HEK293 (cell line): ENCODE data around the gene C1orf185.
A peak's percentile ranks its signal among the peaks of the same experiment; 100 is the strongest.

Experiments
- CTCF ChIA-PET: fragments of 350-600 bp; formaldehyde crosslinking; extraction: SDS; loops from one replicate; lab custom pipeline; 2021; ENCODE audit warnings: antibody characterized with exemption; lab: Yijun Ruan, JAX
- POLR2A ChIA-PET: fragments of 300-600 bp; formaldehyde crosslinking; extraction: SDS; loops from one replicate; lab custom pipeline; 2020; ENCODE audit warnings: antibody characterized with exemption, inconsistent platforms; lab: Yijun Ruan, JAX
- H3K27ac ChIP-seq: fragments of 200-500 bp; sonication (Bioruptor generic); 2 replicates; pipeline ENCODE4 v1.5.1; 2014; ENCODE audit warnings: low read depth, low read length, control low read depth, inconsistent platforms; ENCODE audit errors: extremely low read depth
- H3K36me3 ChIP-seq, 2 experiments: fragments of 200-500 bp in 1 of 2; sonication (Bioruptor generic) in 1 of 2; 1 replicate in 1 of 2; 2 replicates in 1 of 2; pipeline ENCODE4 v1.5.1; 2014 to 2017; ENCODE audit warnings: inconsistent platforms in 2 of 2, low read length in 2 of 2; ENCODE audit not compliant: control insufficient read depth in 2 of 2, insufficient read depth in 1 of 2
- H3K4me1 ChIP-seq: fragments of 200-500 bp; sonication (Bioruptor generic); 2 replicates; pipeline ENCODE4 v1.5.1; 2014; ENCODE audit warnings: mild to moderate bottlenecking, low read length, inconsistent platforms; ENCODE audit not compliant: control insufficient read depth, insufficient read depth
- H3K4me3 ChIP-seq: 2 replicates; pipeline ENCODE4 v1.5.1; 2011; ENCODE audit warnings: low read depth, mild to moderate bottlenecking, control low read depth, low read length, moderate library complexity
- H3K9me3 ChIP-seq: fragments of 200-500 bp; sonication (Bioruptor generic); 2 replicates; pipeline ENCODE4 v1.5.1; 2014; ENCODE audit warnings: low read depth, low read length, inconsistent platforms; ENCODE audit not compliant: control insufficient read depth, insufficient read depth
- ATF2 ChIP-seq: fragments of 450-650 bp; formaldehyde crosslinking; IDR thresholded peaks from 2 replicates; pipeline ENCODE4 v1.5.1; 2016; ENCODE audit warnings: missing biosample characterization, missing genetic modification characterization, low read depth
- GLIS1 ChIP-seq: fragments of 450-650 bp; formaldehyde crosslinking; IDR thresholded peaks from 2 replicates; pipeline ENCODE4 v1.5.1; 2016; ENCODE audit warnings: missing biosample characterization, missing genetic modification characterization
- KLF16 ChIP-seq: fragments of 450-650 bp; formaldehyde crosslinking; IDR thresholded peaks from 2 replicates; pipeline ENCODE4 v1.5.1; 2017; ENCODE audit warnings: missing biosample characterization, missing genetic modification characterization
- KLF17 ChIP-seq: fragments of 450-650 bp; formaldehyde crosslinking; IDR thresholded peaks from 2 replicates; pipeline ENCODE4 v1.5.1; 2016; ENCODE audit warnings: missing biosample characterization, missing genetic modification characterization
- OVOL3 ChIP-seq: fragments of 450-650 bp; formaldehyde crosslinking; IDR thresholded peaks from 2 replicates; pipeline ENCODE4 v1.5.1; 2016; ENCODE audit warnings: missing biosample characterization, missing genetic modification characterization
- PRDM4 ChIP-seq: fragments of 450-650 bp; formaldehyde crosslinking; IDR thresholded peaks from 2 replicates; pipeline ENCODE4 v1.5.1; 2017; ENCODE audit warnings: missing biosample characterization, missing genetic modification characterization
- PRDM6 ChIP-seq: fragments of 450-650 bp; formaldehyde crosslinking; IDR thresholded peaks from 2 replicates; pipeline ENCODE4 v1.5.1; 2017; ENCODE audit warnings: missing biosample characterization, missing genetic modification characterization
- SALL2 ChIP-seq: fragments of 450-650 bp; formaldehyde crosslinking; IDR thresholded peaks from 2 replicates; pipeline ENCODE4 v1.5.0; 2017; ENCODE audit warnings: missing biosample characterization, mild to moderate bottlenecking, missing genetic modification characterization, borderline replicate concordance
- SP2 ChIP-seq: fragments of 450-650 bp; formaldehyde crosslinking; IDR thresholded peaks from 2 replicates; pipeline ENCODE4 v1.5.1; 2016; ENCODE audit warnings: missing biosample characterization, missing genetic modification characterization
- YY2 ChIP-seq: fragments of 450-650 bp; formaldehyde crosslinking; IDR thresholded peaks from 2 replicates; pipeline ENCODE4 v1.5.1; 2016; ENCODE audit warnings: missing biosample characterization, missing genetic modification characterization
- ZBTB49 ChIP-seq: fragments of 450-650 bp; formaldehyde crosslinking; IDR thresholded peaks from 2 replicates; pipeline ENCODE4 v1.5.1; 2016; ENCODE audit warnings: missing biosample characterization, missing genetic modification characterization, low read depth
- ZFP69B ChIP-seq: fragments of 450-650 bp; formaldehyde crosslinking; IDR thresholded peaks from 2 replicates; pipeline ENCODE4 v1.5.1; 2016; ENCODE audit warnings: missing biosample characterization, missing genetic modification characterization
- ZNF132 ChIP-seq: fragments of 450-650 bp; formaldehyde crosslinking; IDR thresholded peaks from 2 replicates; pipeline ENCODE4 v1.5.1; 2017; ENCODE audit warnings: missing biosample characterization, missing genetic modification characterization, borderline replicate concordance
- ZNF148 ChIP-seq: fragments of 450-650 bp; formaldehyde crosslinking; IDR thresholded peaks from 2 replicates; pipeline ENCODE4 v1.5.0; 2017; ENCODE audit warnings: missing biosample characterization, missing genetic modification characterization, borderline replicate concordance
- ZNF202 ChIP-seq: fragments of 450-650 bp; formaldehyde crosslinking; IDR thresholded peaks from 2 replicates; pipeline ENCODE4 v1.5.1; 2016; ENCODE audit warnings: missing biosample characterization, missing genetic modification characterization, borderline replicate concordance
- ZNF292 ChIP-seq: fragments of 450-650 bp; formaldehyde crosslinking; IDR thresholded peaks from 2 replicates; pipeline ENCODE4 v1.5.1; 2016; ENCODE audit warnings: low read depth, missing biosample characterization, missing genetic modification characterization, borderline replicate concordance
- ZNF324 ChIP-seq: fragments of 450-650 bp; formaldehyde crosslinking; IDR thresholded peaks from 2 replicates; pipeline ENCODE4 v1.5.1; 2016; ENCODE audit warnings: missing biosample characterization, missing genetic modification characterization
- ZNF501 ChIP-seq: fragments of 450-650 bp; formaldehyde crosslinking; IDR thresholded peaks from 2 replicates; pipeline ENCODE4 v1.5.1; 2016; ENCODE audit warnings: missing biosample characterization, missing genetic modification characterization
- ZNF529 ChIP-seq: fragments of 450-650 bp; formaldehyde crosslinking; IDR thresholded peaks from 2 replicates; pipeline ENCODE4 v1.5.1; 2017; ENCODE audit warnings: missing genetic modification characterization, missing biosample characterization; ENCODE audit not compliant: insufficient replicate concordance
- ZNF548 ChIP-seq: fragments of 450-650 bp; formaldehyde crosslinking; IDR thresholded peaks from 2 replicates; pipeline ENCODE4 v1.5.1; 2016; ENCODE audit warnings: missing biosample characterization, missing genetic modification characterization
- ZNF692 ChIP-seq: fragments of 450-650 bp; formaldehyde crosslinking; IDR thresholded peaks from 2 replicates; pipeline ENCODE4 v1.5.1; 2016; ENCODE audit warnings: missing biosample characterization, missing genetic modification characterization
- ZNF785 ChIP-seq: fragments of 450-650 bp; formaldehyde crosslinking; IDR thresholded peaks from 2 replicates; pipeline ENCODE4 v1.5.1; 2016; ENCODE audit warnings: missing biosample characterization, missing genetic modification characterization
- ZNF792 ChIP-seq: fragments of 450-650 bp; formaldehyde crosslinking; IDR thresholded peaks from 2 replicates; pipeline ENCODE4 v1.5.1; 2016; ENCODE audit warnings: missing biosample characterization, missing genetic modification characterization

The C1orf185 gene

GRCh38 chr1:51100264-51100880 lies 1.7 kb upstream of the C1orf185 start:
- CTCF ChIA-PET, result interaction anchor here (0.6 to 1.3 kb wide), 2 partner anchors 90 to 92 kb away, joined by 3 to 6 read pairs; no protein-coding TSS in a partner anchor
- POLR2A ChIA-PET, result no interaction called here
- H3K4me3 ChIP-seq, result no peak overlapping the region
- H3K9me3 ChIP-seq, result no peaks in the 10 kb centered on the region
- H3K36me3 ChIP-seq, result no peaks in the 10 kb centered on the region
- no peaks in the 10 kb centered on the region for H3K4me1 ChIP-seq
- no peak overlapping the region for H3K27ac ChIP-seq
- TF ChIP-seq ZNF692 (tag by site-specific recombination) (no peak), ZNF529 (tag by site-specific recombination) (no peak), ZNF792 (tag by site-specific recombination) (no peak), ZNF785 (no peak), ZFP69B (no peak), KLF17 (tag by site-specific recombination) (no peak), SALL2 (tag by site-specific recombination) (no peak), SP2 (tag by site-specific recombination) (no peak), ZNF202 (no peak), YY2 (tag by site-specific recombination) (no peak), ZNF148 (no peak), ZNF324 (tag by site-specific recombination) (no peak), ZNF292 (no peak), ZNF501 (tag by site-specific recombination) (no peak), PRDM6 (no peak), ATF2 (tag by site-specific recombination) (no peak), ZNF548 (tag by site-specific recombination) (no peak)

- Histone ChIP-seq H3K27ac (no peak overlapping the region), H3K4me3 (no peak overlapping the region), H3K4me1 (no peaks in the 10 kb centered on the region; the same call in 1 of the 2 replicates), H3K36me3 (no peaks in the 10 kb centered on the region), H3K9me3 (no peaks in the 10 kb centered on the region)
- POLR2A ChIA-PET, result no interaction called here
- CTCF ChIA-PET, result no interaction called here
- no peak for TF ChIP-seq ZBTB49 (tag by site-specific recombination)
- TF ChIP-seq ZNF132, result no peak
- TF ChIP-seq OVOL3 (tag by site-specific recombination), result no peak
- TF ChIP-seq GLIS1 (tag by site-specific recombination), result peak; percentile 31
- peak; percentile 79 for TF ChIP-seq PRDM4 (tag by site-specific recombination)
- no peak for TF ChIP-seq KLF16 (tag by site-specific recombination)
These were observed 12.1 kb downstream of the C1orf185 start for GRCh38 chr1:51114137-51114536.
